Measurements from ENCODE around the gene TOP2B. TPM values are rescaled to one million over a fixed set of nuclear protein-coding genes. Genes with fewer than 3 reads are reported as not detected.

The TOP2B gene
- total and polyA plus RNA-seq, 9 of the 15 experiments (the other 6 are each of a cell fraction or from before 2014, with no cell fraction given): 45.3 to 186 (median 134) TPM

- TF ChIP-seq RREB1 (CRISPR knock-in tag; IDR thresholded peaks at IDR 0.05) (no peak), FOS (IDR thresholded peaks at IDR 0.05; ENCODE audit: extremely low read depth, insufficient read length) (no peak), MTA3 (IDR thresholded peaks at IDR 0.05; ENCODE audit: borderline replicate concordance) (no peak), ZNF23 (CRISPR knock-in tag; IDR thresholded peaks at IDR 0.05) (no peak), RHOXF2B (CRISPR knock-in tag; conservative IDR thresholded peaks at IDR 0.05) (no peak), RBBP5 (IDR thresholded peaks at IDR 0.05; ENCODE audit: borderline replicate concordance, insufficient read depth, low read length, poor library complexity, severe bottlenecking) (peak; percentile 98), PTRF (tag; IDR thresholded peaks at IDR 0.05) (no peak), CHD4 (IDR thresholded peaks at IDR 0.05; ENCODE audit: insufficient read depth, insufficient replicate concordance, low read depth, low read length, poor library complexity, severe bottlenecking) (no peak), ZNF280A (IDR thresholded peaks at IDR 0.05; ENCODE audit: low read depth, partially characterized antibody) (no peak), MAFG (tag; conservative IDR thresholded peaks at IDR 0.05) (no peak), TRIM28 (IDR thresholded peaks at IDR 0.05) (no peak), ADNP (tag; IDR thresholded peaks at IDR 0.05) (no peak), CHCHD3 (CRISPR knock-in tag; IDR thresholded peaks at IDR 0.05) (no peak), NFRKB (IDR thresholded peaks at IDR 0.05; ENCODE audit: low read depth) (no peak), NR2C1 (IDR thresholded peaks at IDR 0.05) (no peak), NR2C1 (tag; IDR thresholded peaks at IDR 0.05) (no peak), RAD21 (CRISPR knock-in tag; conservative IDR thresholded peaks at IDR 0.05 in 1 of 2, IDR thresholded peaks at IDR 0.05 in 1 of 2) (no peak), ZNF197 (CRISPR knock-in tag; IDR thresholded peaks at IDR 0.05; ENCODE audit: low read depth) (0 out of 2 replicates have a peak, but pooled peaks have one; percentile 3), ZFPM2 (CRISPR knock-in tag; IDR thresholded peaks at IDR 0.05) (peak; percentile 31; the same call in 1 of the 2 replicates), SIN3A (IDR thresholded peaks at IDR 0.05; ENCODE audit: borderline replicate concordance in 2 of 2, control insufficient read depth in 1 of 2, low read depth in 2 of 2, low read length in 2 of 2) (peak; percentile 56; a peak in 2 of 4 replicates), KLF16 (IDR thresholded peaks at IDR 0.05) (no peak)
Measured at GRCh38 chr3:25663869-25664811, 567 bp downstream of the TOP2B start (continued).
